Endothelial cell of umbilical vein (primary cell): ENCODE measurements around the gene PI4K2B. TPM values are rescaled to one million over a fixed set of nuclear protein-coding genes. Genes with fewer than 3 reads are reported as not detected.

ENCODE experiments used
- BruUV-seq: library from RNA; stranded (reverse); fragments of 400-500 nt; replicated peaks from 2 replicates; lab custom pipeline; 2021; lab: Mats Ljungman, UMichigan
- CTCF ChIA-PET: fragments of 300-600, 350-600 bp; sonication (Branson Sonifier 250); formaldehyde crosslinking; loops from one replicate; lab custom pipeline; 2021; ENCODE audit warnings: antibody characterized with exemption, inconsistent platforms; lab: Charles Lee
- POLR2A ChIA-PET: fragments of 300-600, 350-600 bp; sonication (Branson Sonifier 250); formaldehyde crosslinking; loops from one replicate; lab custom pipeline; 2021; ENCODE audit warnings: antibody characterized with exemption, inconsistent platforms; lab: Charles Lee
- DNase-seq: peaks from one replicate; pipeline ENCODE4 v3.0.0-alpha.2; 2011; ENCODE audit warnings: low read depth, low spot score
- FAIRE-seq: peaks from 2 replicates; lab custom pipeline; 2011; peaks lifted over from hg19 to GRCh38; lab: Jason Lieb, UNC
- H2AFZ ChIP-seq: 2 replicates; pipeline ENCODE4 v1.6.0; 2012; ENCODE audit warnings: low read depth, low read length, control low read depth, inconsistent platforms
- H3K27ac ChIP-seq: 2 replicates; pipeline ENCODE4 v1.5.1; 2011; ENCODE audit warnings: low read depth, mild to moderate bottlenecking, control low read depth, low read length, moderate library complexity; ENCODE audit not compliant: insufficient read depth
- H3K27me3 ChIP-seq, 2 experiments: 2 replicates each; pipeline versions ENCODE4 v1.6.0 to v1.6.1; 2011; ENCODE audit warnings: low read length in 2 of 2, mixed read lengths in 1 of 2; ENCODE audit not compliant: control insufficient read depth in 2 of 2, insufficient read depth in 2 of 2
- H3K36me3 ChIP-seq, 2 experiments: 2 replicates in 1 of 2; 3 replicates in 1 of 2; pipeline ENCODE4 v1.5.1; 2011; ENCODE audit warnings: low read length in 2 of 2, mild to moderate bottlenecking in 1 of 2, moderate library complexity in 1 of 2; ENCODE audit not compliant: control insufficient read depth in 2 of 2, insufficient read depth in 2 of 2; ENCODE audit errors: extremely low read depth in 1 of 2
- H3K4me1 ChIP-seq: 3 replicates; pipeline ENCODE4 v1.5.1; 2011; ENCODE audit warnings: mild to moderate bottlenecking, low read length; ENCODE audit not compliant: control insufficient read depth, insufficient read depth; ENCODE audit errors: extremely low read depth
- H3K4me2 ChIP-seq: 2 replicates; pipeline ENCODE4 v1.6.1; 2011; ENCODE audit warnings: low read length, control low read depth, mixed read lengths; ENCODE audit not compliant: insufficient read depth
- H3K4me3 ChIP-seq, 3 experiments: fragments of 200-600 bp in 1 of 3; sonication (generic), shearing (Covaris generic) in 1 of 3; replicated peaks in 1 of 3; 2 replicates each; pipeline ENCODE4 v1.5.1; 2011 to 2016; ENCODE audit warnings: control low read depth in 3 of 3, low read length in 3 of 3, mild to moderate bottlenecking in 2 of 3, inconsistent platforms in 1 of 3, low read depth in 1 of 3, moderate library complexity in 1 of 3; ENCODE audit not compliant: insufficient read depth in 1 of 3
- H3K79me2 ChIP-seq: 2 replicates; pipeline ENCODE4 v1.6.0; 2012; ENCODE audit warnings: low read length, inconsistent platforms; ENCODE audit not compliant: control insufficient read depth, insufficient read depth
- H3K9ac ChIP-seq: replicated peaks from 2 replicates; pipeline ENCODE3; 2011; ENCODE audit warnings: low read length, control low read depth; ENCODE audit not compliant: insufficient read depth; ENCODE audit errors: extremely low read depth
- H3K9me1 ChIP-seq: replicated peaks from 3 replicates; pipeline ENCODE4 v1.6.0; 2011; ENCODE audit warnings: mild to moderate bottlenecking, low read length; ENCODE audit not compliant: control insufficient read depth, insufficient read depth; ENCODE audit errors: extremely low read depth
- H3K9me3 ChIP-seq: replicated peaks from 2 replicates; pipeline ENCODE4 v1.5.1; 2012; ENCODE audit warnings: low read length, inconsistent platforms; ENCODE audit not compliant: control insufficient read depth, insufficient read depth
- H4K20me1 ChIP-seq: replicated peaks from 2 replicates; pipeline ENCODE3; 2011; ENCODE audit warnings: mild to moderate bottlenecking, low read length; ENCODE audit not compliant: control insufficient read depth, insufficient read depth; ENCODE audit errors: extremely low read depth
- EZH2 ChIP-seq: IDR thresholded peaks from 2 replicates; pipeline ENCODE4 v1.6.1; 2012; ENCODE audit warnings: borderline replicate concordance, low read depth, mild to moderate bottlenecking, moderate library complexity, low read length, inconsistent platforms; ENCODE audit not compliant: severe bottlenecking
- FOS ChIP-seq: IDR thresholded peaks from 2 replicates; pipeline ENCODE4 v1.6.1; 2011; ENCODE audit warnings: mild to moderate bottlenecking, low read length, moderate library complexity, borderline replicate concordance; ENCODE audit not compliant: insufficient read depth
- GATA2 ChIP-seq: IDR thresholded peaks from 2 replicates; pipeline ENCODE4 v1.7.0; 2011; ENCODE audit warnings: low read depth, mild to moderate bottlenecking, moderate library complexity, mixed read lengths, low read length; ENCODE audit not compliant: insufficient read length, insufficient read depth
- JUN ChIP-seq: IDR thresholded peaks from 2 replicates; pipeline ENCODE4 v1.6.1; 2011; ENCODE audit warnings: borderline replicate concordance, low read depth; ENCODE audit not compliant: insufficient read length, insufficient read depth
- MYC ChIP-seq: IDR thresholded peaks from one replicate; pipeline ENCODE4 v1.6.1; 2011; ENCODE audit warnings: mild to moderate bottlenecking, low read depth, low read length
- POLR2A ChIP-seq: IDR thresholded peaks from 2 replicates; pipeline ENCODE4 v1.6.1; 2012; ENCODE audit warnings: low read depth, mild to moderate bottlenecking, control low read depth, low read length
- POLR2AphosphoS5 ChIP-seq: IDR thresholded peaks from 2 replicates; pipeline ENCODE4 v1.6.1; 2012; ENCODE audit warnings: low read depth, mild to moderate bottlenecking, control low read depth, low read length, moderate library complexity; ENCODE audit not compliant: insufficient read depth
- dilution Hi-C: fragments of 300-500 bp; cut with MboI; formaldehyde crosslinking; loops from one replicate; pipeline ENCODE4 v1.15.0; 2019; ENCODE audit warnings: low sequenced_read_pairs; ENCODE audit not compliant: extremely low pct_ligation_motif_present
- intact Hi-C: fragments of 100-400 bp; cut with micrococcal nuclease; formaldehyde crosslinking; loops from one replicate; pipeline ENCODE4 v1.10.0; 2022
- polyA plus RNA-seq, 4 experiments: library from polyadenylated mRNA; depleted of rRNA in 3 of 4; stranded (reverse) in 3 of 4; unstranded in 1 of 4; fragments of >200 nt; gene quantifications; 2 replicates each; pipeline versions ENCODE4 v1.2.1 to v1.2.3, GENCODE V29; 2011 to 2012; ENCODE audit warnings: missing spikeins in 1 of 4
- total RNA-seq: library from RNA; stranded (reverse); gene quantifications from 2 replicates; pipeline ENCODE4 v1.2.3, GENCODE V29; 2021
- TF ChIP-seq, protein P1 (sequence below), 2 donors: IDR thresholded peaks; 1 replicate in 1 of 2; 2 replicates in 1 of 2; pipeline ENCODE4 v1.5.1; 2011; ENCODE audit warnings: low read length in 2 of 2, mild to moderate bottlenecking in 2 of 2, moderate library complexity in 2 of 2, control low read depth in 1 of 2, inconsistent platforms in 1 of 2, low read depth in 1 of 2; ENCODE audit not compliant: insufficient read depth in 1 of 2; ENCODE audit errors: extremely low read depth in 1 of 2
- TF ChIP-seq, protein P2 (sequence below): IDR thresholded peaks from 2 replicates; pipeline ENCODE4 v1.6.1; 2011; ENCODE audit not compliant: insufficient read depth, insufficient read length

The PI4K2B gene
- total and polyA plus RNA-seq, 2 donors (not counting 3 experiments of a cell fraction or from before 2014, with no cell fraction given): 3.5 to 19.3 TPM

DNA sequence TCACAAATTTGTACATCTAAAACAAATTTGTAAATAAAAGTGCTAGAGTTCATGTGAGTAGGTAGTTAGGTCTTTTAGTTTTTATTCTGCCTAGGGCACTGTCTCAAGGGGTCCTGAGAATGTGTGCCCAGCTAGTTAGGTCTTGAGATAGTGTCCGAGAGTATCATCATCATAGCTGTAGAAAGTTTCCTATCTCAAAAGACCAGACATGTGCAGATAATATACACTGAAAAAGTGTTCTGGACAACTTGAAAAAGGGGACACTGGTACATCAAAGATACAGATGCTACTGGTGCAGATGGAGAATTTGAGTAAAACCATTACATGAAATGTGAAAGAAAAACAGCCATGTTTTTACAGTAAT is 77.0 kb downstream of the PI4K2B start:
- Histone ChIP-seq H2AFZ (no peak overlapping the region), H3K36me3 (no peaks in the 10 kb centered on the region), H3K27ac (no peak overlapping the region), H3K9ac (no peak overlapping the region), H4K20me1 (no peaks in the 10 kb centered on the region), H3K9me3 (no peaks in the 10 kb centered on the region), H3K4me1 (peaks cover 5% of the 10 kb centered on the region), H3K4me2 (no peak overlapping the region), H3K79me2 (peaks cover 3% of the 10 kb centered on the region), H3K4me3 (no peak overlapping the region), H3K9me1 (no peaks in the 10 kb centered on the region), H3K27me3 (peaks cover 0 to 4% of the 10 kb centered on the region in 2 experiments)
- no peak for FAIRE-seq
- BruUV-seq: no TSS peak
- ChIA-PET POLR2A (no interaction called here), CTCF (interaction anchor here (1.8 to 3.6 kb wide), 2 partner anchors 15 to 56 kb away, joined by 5 to 69 read pairs; no protein-coding TSS in a partner anchor)
- DNase-seq: no peak
- dilution Hi-C loops: no loop called here
- TF ChIP-seq JUN (no peak), POLR2A (no peak), POLR2AphosphoS5 (no peak), FOS (no peak), GATA2 (no peak), MYC (no peak), EZH2 (no peak)
- TF ChIP-seq, protein P1, sequence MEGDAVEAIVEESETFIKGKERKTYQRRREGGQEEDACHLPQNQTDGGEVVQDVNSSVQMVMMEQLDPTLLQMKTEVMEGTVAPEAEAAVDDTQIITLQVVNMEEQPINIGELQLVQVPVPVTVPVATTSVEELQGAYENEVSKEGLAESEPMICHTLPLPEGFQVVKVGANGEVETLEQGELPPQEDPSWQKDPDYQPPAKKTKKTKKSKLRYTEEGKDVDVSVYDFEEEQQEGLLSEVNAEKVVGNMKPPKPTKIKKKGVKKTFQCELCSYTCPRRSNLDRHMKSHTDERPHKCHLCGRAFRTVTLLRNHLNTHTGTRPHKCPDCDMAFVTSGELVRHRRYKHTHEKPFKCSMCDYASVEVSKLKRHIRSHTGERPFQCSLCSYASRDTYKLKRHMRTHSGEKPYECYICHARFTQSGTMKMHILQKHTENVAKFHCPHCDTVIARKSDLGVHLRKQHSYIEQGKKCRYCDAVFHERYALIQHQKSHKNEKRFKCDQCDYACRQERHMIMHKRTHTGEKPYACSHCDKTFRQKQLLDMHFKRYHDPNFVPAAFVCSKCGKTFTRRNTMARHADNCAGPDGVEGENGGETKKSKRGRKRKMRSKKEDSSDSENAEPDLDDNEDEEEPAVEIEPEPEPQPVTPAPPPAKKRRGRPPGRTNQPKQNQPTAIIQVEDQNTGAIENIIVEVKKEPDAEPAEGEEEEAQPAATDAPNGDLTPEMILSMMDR (IDR thresholded peaks at IDR 0.05; ENCODE audit: extremely low read depth in 1 of 2, insufficient read depth in 1 of 2, low read depth in 1 of 2, low read length in 2 of 2): no peak
- TF ChIP-seq, protein P2, sequence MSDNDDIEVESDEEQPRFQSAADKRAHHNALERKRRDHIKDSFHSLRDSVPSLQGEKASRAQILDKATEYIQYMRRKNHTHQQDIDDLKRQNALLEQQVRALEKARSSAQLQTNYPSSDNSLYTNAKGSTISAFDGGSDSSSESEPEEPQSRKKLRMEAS: no peak
- intact Hi-C loops: no loop called here
